SH-SY5Y (cell line): Measurements from ENCODE around the gene ZMPSTE24.

Experiments
- GATA2 ChIP-seq: IDR thresholded peaks from 2 replicates; pipeline ENCODE4 v1.6.1; 2011; ENCODE audit warnings: mild to moderate bottlenecking, low read depth, low read length
- GATA3 ChIP-seq: IDR thresholded peaks from 2 replicates; pipeline ENCODE4 v1.6.1; 2011; ENCODE audit warnings: low read depth, mild to moderate bottlenecking, low read length, moderate library complexity

GRCh38 chr1:40302475-40302874 lies 44.4 kb downstream of the ZMPSTE24 start:
- TF ChIP-seq GATA3 (no peak), GATA2 (no peak)
